Measurements from ENCODE around the gene PRG3. TPM values are rescaled to one million over a fixed set of nuclear protein-coding genes. Genes with fewer than 3 reads are reported as not detected.

PRG3 gene
- total RNA-seq, 6 experiments from 2014 or later, result not detected

DNA sequence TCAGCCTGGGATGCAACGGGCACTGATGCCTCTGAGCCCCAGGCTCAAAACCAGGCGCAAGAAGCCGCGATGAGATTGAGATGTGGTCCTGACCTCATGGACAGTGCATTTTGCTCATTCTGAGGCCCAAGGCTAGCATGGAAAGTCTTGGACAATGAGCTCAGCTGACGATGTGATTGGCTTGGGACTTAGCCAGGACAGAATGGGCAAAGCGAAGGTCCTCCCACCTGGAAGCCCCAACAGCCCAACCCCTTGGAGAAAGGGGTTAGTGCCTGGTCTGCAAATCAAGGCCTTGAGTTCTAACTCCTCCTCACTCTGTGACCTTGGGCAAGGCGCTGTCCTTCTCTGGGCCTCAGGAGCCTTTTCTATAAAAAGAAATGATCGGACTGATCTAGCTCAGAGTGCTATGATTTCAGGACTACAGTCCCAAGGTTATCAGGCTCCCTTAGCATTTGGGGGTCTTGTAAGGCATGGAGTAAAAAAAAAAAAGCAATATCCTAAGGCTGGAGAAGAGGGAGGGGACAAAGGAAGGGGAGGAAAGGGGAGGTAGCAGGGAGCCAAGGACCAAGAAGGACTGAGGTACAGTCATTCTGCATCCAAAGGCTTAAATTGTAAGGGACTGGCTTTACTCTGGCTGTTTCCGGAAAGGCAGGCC lies 43.3 kb upstream of the PRG3 start:
- no peaks in the 10 kb centered on the region for H3K9me3 ChIP-seq
- H3K4me3 ChIP-seq, result peak overlapping the region; percentile 66 to 70 (median 67)
- no peaks in the 10 kb centered on the region for H3K27me3 ChIP-seq
- no peak for DNase-seq
- peaks cover 0 to 67% (median 21%) of the 10 kb centered on the region in 4 donors for H3K4me1 ChIP-seq
- ATAC-seq, result no peak
- 86% methylated on average over 6 of the region's 9 CpGs for WGBS (ENCODE audit: insufficient coverage, low coverage, low lambda C conversion rate, missing lambda C conversion rate)
- intact Hi-C loops (cut with DNase I), result no loop called here
- peaks cover 2 to 33% (median 9%) of the 10 kb centered on the region in 4 donors for H3K36me3 ChIP-seq
- peak overlapping the region; percentile 98 to 99 (median 99) for H3K27ac ChIP-seq
- TF ChIP-seq, protein P1, sequence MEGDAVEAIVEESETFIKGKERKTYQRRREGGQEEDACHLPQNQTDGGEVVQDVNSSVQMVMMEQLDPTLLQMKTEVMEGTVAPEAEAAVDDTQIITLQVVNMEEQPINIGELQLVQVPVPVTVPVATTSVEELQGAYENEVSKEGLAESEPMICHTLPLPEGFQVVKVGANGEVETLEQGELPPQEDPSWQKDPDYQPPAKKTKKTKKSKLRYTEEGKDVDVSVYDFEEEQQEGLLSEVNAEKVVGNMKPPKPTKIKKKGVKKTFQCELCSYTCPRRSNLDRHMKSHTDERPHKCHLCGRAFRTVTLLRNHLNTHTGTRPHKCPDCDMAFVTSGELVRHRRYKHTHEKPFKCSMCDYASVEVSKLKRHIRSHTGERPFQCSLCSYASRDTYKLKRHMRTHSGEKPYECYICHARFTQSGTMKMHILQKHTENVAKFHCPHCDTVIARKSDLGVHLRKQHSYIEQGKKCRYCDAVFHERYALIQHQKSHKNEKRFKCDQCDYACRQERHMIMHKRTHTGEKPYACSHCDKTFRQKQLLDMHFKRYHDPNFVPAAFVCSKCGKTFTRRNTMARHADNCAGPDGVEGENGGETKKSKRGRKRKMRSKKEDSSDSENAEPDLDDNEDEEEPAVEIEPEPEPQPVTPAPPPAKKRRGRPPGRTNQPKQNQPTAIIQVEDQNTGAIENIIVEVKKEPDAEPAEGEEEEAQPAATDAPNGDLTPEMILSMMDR (IDR thresholded peaks at IDR 0.05), result no peak
- no peak for TF ChIP-seq POLR2A (IDR thresholded peaks at IDR 0.05)

- DNase-seq, result no peak
- intact Hi-C loops (cut with DNase I), result no loop called here
- Histone ChIP-seq H3K27me3 (no peaks in the 10 kb centered on the region), H3K36me3 (peaks cover 4 to 47% (median 18%) of the 10 kb centered on the region in 4 donors), H3K4me1 (peaks cover 0 to 51% (median 13%) of the 10 kb centered on the region in 4 donors), H3K9me3 (no peaks in the 10 kb centered on the region), H3K27ac (no peak overlapping the region), H3K4me3 (no peak overlapping the region)
- ATAC-seq, result no peak
- WGBS (ENCODE audit: insufficient coverage, low coverage, low lambda C conversion rate, missing lambda C conversion rate), result 73% methylated on average over 4 of the region's 4 CpGs
- TF ChIP-seq POLR2A (IDR thresholded peaks at IDR 0.05), result no peak
Measured at GRCh38 chr11:57422669-57423068, 41.7 kb upstream of the PRG3 start.

- H3K9me3 ChIP-seq, result no peaks in the 10 kb centered on the region
- peaks cover 11 to 56% (median 24%) of the 10 kb centered on the region in 4 donors for H3K36me3 ChIP-seq
- DNase-seq (no peak), ATAC-seq (no peak)
- no peaks in the 10 kb centered on the region for H3K27me3 ChIP-seq
- intact Hi-C loops (cut with DNase I), result no loop called here
- no peak overlapping the region for H3K27ac ChIP-seq
- no peak overlapping the region for H3K4me3 ChIP-seq
- TF ChIP-seq, protein P1 (IDR thresholded peaks at IDR 0.05), result no peak
- TF ChIP-seq POLR2A (IDR thresholded peaks at IDR 0.05), result no peak
- H3K4me1 ChIP-seq, result peaks cover 0 to 43% (median 12%) of the 10 kb centered on the region in 4 donors
Measured at GRCh38 chr11:57421805-57422204, 40.9 kb upstream of the PRG3 start.

DNA sequence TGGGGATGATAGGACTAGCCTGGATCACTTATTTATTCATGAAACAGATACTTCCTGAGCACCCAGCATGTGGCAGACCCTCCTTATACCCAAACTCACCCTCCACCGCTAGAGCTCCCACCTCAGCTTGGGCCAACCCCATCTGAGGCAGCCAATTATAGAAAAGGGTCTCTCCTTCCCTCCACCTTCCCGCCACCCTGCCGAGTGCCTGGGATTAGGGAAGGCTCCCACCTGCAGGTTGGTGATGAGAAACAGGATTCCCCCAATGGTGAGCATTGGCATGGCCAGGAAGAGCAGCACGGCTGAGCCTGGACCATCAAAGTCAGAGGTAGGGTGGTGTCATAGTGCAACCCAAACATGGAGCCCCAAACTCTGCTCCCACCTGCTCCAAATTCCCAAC lies 40.1 kb upstream of the PRG3 start:
- Histone ChIP-seq H3K27ac (no peak overlapping the region), H3K9me3 (no peaks in the 10 kb centered on the region), H3K4me1 (peaks cover 0 to 36% (median 11%) of the 10 kb centered on the region in 4 donors), H3K27me3 (no peaks in the 10 kb centered on the region), H3K36me3 (peaks cover 14 to 63% (median 31%) of the 10 kb centered on the region in 4 donors), H3K4me3 (no peak overlapping the region)
- no peak for DNase-seq
- TF ChIP-seq, protein P1 (IDR thresholded peaks at IDR 0.05), result no peak
- TF ChIP-seq POLR2A (IDR thresholded peaks at IDR 0.05), result no peak
- intact Hi-C loops (cut with DNase I), result no loop called here
- WGBS (ENCODE audit: insufficient coverage, low coverage, low lambda C conversion rate, missing lambda C conversion rate), result 89% methylated on average over 3 of the region's 4 CpGs
- ATAC-seq, result no peak

DNA sequence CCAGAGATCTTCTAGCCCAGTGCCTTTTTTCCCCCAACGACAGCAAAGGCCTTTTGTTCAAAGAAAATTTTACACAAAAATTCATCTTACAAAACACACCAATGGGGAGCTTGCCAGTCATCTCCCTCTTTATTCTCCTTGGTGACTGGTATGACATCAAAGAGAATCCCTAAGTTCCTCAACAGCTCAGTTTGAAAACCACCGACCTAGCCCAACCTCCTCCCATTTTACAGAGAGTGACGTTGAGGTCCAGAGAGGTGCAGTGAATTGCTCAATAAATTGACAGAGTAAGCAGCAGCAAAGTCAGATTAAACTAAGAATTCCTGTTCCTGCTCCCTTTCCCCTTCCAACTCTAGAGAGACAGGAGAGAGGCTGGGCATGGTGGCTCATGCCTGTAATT lies 38.2 kb upstream of the PRG3 start:
- Histone ChIP-seq H3K9me3 (no peaks in the 10 kb centered on the region), H3K27me3 (no peaks in the 10 kb centered on the region), H3K27ac (no peak overlapping the region), H3K36me3 (peaks cover 21 to 82% (median 43%) of the 10 kb centered on the region in 4 donors), H3K4me1 (peaks cover 0 to 17% (median 3%) of the 10 kb centered on the region in 4 donors), H3K4me3 (no peak overlapping the region)
- 65% methylated on average over 3 of the region's 3 CpGs for WGBS (ENCODE audit: insufficient coverage, low coverage, low lambda C conversion rate, missing lambda C conversion rate)
- TF ChIP-seq POLR2A (IDR thresholded peaks at IDR 0.05), result no peak
- TF ChIP-seq, protein P1 (IDR thresholded peaks at IDR 0.05), result no peak
- ATAC-seq (peak in 1 of 4 donors; percentile 6), DNase-seq (no peak)
- intact Hi-C loops (cut with DNase I), result no loop called here

All from right lobe of liver (tissue), 6 donors.